GM23248 (cell line): ENCODE results near the gene ADGRV1.

ENCODE experiments used
- EZH2 ChIP-seq: fragments of 200-600 bp; sonication (generic); IDR thresholded peaks from 2 replicates; pipeline ENCODE4 v1.6.1; 2018; ENCODE audit warnings: antibody characterized with exemption, mild to moderate bottlenecking; ENCODE audit not compliant: insufficient read depth, poor library complexity, severe bottlenecking
- EZH2phosphoT487 ChIP-seq: fragments of 200-600 bp; sonication (generic); IDR thresholded peaks from 2 replicates; pipeline ENCODE4 v1.6.1; 2018; ENCODE audit warnings: antibody characterized with exemption, moderate library complexity, mild to moderate bottlenecking, low read depth; ENCODE audit not compliant: insufficient read depth

DNA sequence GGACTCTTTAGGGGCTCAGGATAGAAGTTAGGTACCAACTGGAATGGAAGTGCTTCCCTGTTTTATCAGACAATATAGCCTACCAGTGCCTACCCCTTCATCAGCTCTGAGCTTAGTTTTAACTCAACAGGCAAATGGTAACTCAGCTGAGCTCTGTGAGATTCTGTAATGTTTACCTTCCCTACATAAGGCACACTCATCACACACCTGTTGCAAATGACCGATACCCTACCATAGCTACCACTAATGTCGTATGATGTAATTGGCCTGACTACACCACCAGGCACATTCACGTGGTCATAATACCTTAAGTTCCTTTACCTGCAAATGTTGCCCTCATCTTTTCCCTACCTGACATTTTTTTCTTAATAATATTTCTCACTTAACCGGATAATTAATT is 254.8 kb downstream of the ADGRV1 start:
- TF ChIP-seq EZH2: no peak
- no peak for TF ChIP-seq EZH2phosphoT487
